OCI-LY3 (cell line): ENCODE data around the gene PDK2.
A peak's percentile ranks its signal among the peaks of the same experiment; 100 is the strongest.

ENCODE experiments used
- H2AFZ ChIP-seq: fragments of 200-600, 300-600 bp; shearing (Covaris generic); 2 replicates; pipeline ENCODE4 v1.6.0; 2014; ENCODE audit warnings: antibody characterized with exemption, low read depth, low read length
- H3K27ac ChIP-seq: fragments of 200-600, 300-600 bp; sonication (generic); 2 replicates; pipeline ENCODE4 v1.5.1; 2014; ENCODE audit warnings: mild to moderate bottlenecking, low read length, moderate library complexity, mixed read lengths
- H3K27me3 ChIP-seq: fragments of 200-600, 300-600 bp; sonication (generic); 2 replicates; pipeline ENCODE4 v1.6.1; 2014; ENCODE audit warnings: low read depth, low read length, mixed read lengths
- H3K36me3 ChIP-seq: fragments of 200-600, 300-600 bp; sonication (generic); replicated peaks from 2 replicates; pipeline ENCODE3; 2014; ENCODE audit warnings: low read depth, low read length, mixed read lengths
- H3K4me1 ChIP-seq: fragments of 300-600, 200-600 bp; sonication (generic); 2 replicates; pipeline ENCODE4 v1.6.1; 2014; ENCODE audit warnings: low read length, mixed read lengths
- H3K4me2 ChIP-seq: fragments of 200-600, 300-600 bp; sonication (generic); 2 replicates; pipeline ENCODE4 v1.6.1; 2014; ENCODE audit warnings: low read length, mixed read lengths
- H3K4me3 ChIP-seq: fragments of 300-600, 200-600 bp; sonication (generic); 2 replicates; pipeline ENCODE4 v1.5.1; 2014; ENCODE audit warnings: antibody characterized with exemption, mild to moderate bottlenecking, low read length, moderate library complexity
- H3K79me2 ChIP-seq: fragments of 300-600, 200-600 bp; shearing (Covaris generic); 2 replicates; pipeline ENCODE4 v1.6.1; 2014; ENCODE audit warnings: mild to moderate bottlenecking, low read length, mixed read lengths
- H3K9ac ChIP-seq: fragments of 300-600, 200-600 bp; shearing (Covaris generic); 2 replicates; pipeline ENCODE4 v1.6.0; 2014; ENCODE audit warnings: mild to moderate bottlenecking, low read length, moderate library complexity
- H3K9me3 ChIP-seq: fragments of 200-600, 300-600 bp; shearing (Covaris generic); 2 replicates; pipeline ENCODE4 v1.6.1; 2014; ENCODE audit warnings: low read length, mixed read lengths; ENCODE audit not compliant: insufficient read depth
- H4K20me1 ChIP-seq: fragments of 200-600, 300-600 bp; sonication (generic); 2 replicates; pipeline ENCODE4 v1.6.1; 2016; ENCODE audit warnings: low read length, mixed read lengths; ENCODE audit not compliant: insufficient read depth
- CTCF ChIP-seq: fragments of 200-600, 300-600 bp; sonication (generic); IDR thresholded peaks from 2 replicates; pipeline ENCODE4 v1.5.1; 2014; ENCODE audit warnings: antibody characterized with exemption, low read length, low read depth
- EZH2phosphoT487 ChIP-seq: fragments of 200-600 bp; shearing (Covaris generic); IDR thresholded peaks from 2 replicates; pipeline ENCODE4 v1.6.1; 2018; ENCODE audit warnings: antibody characterized with exemption, mixed run types, low read depth

The PDK2 gene

GRCh38 chr17:50139950-50140885 is 45.1 kb downstream of the PDK2 start:
- no peak overlapping the region for H2AFZ ChIP-seq
- H3K4me2 ChIP-seq = no peak overlapping the region
- H3K36me3 ChIP-seq = peaks cover 93% of the 10 kb centered on the region
- H3K9me3 ChIP-seq = no peaks in the 10 kb centered on the region
- no peaks in the 10 kb centered on the region for H3K27me3 ChIP-seq
- peak overlapping the region; percentile 59 for H3K27ac ChIP-seq
- peaks cover 99% of the 10 kb centered on the region for H4K20me1 ChIP-seq
- no peak overlapping the region for H3K9ac ChIP-seq
- no peak overlapping the region for H3K4me3 ChIP-seq
- peaks cover 65% of the 10 kb centered on the region for H3K4me1 ChIP-seq
- H3K79me2 ChIP-seq = peaks cover 83% of the 10 kb centered on the region
- TF ChIP-seq EZH2phosphoT487 (no peak), CTCF (peak; percentile 73)

- Histone ChIP-seq H3K4me3 (no peak overlapping the region), H3K27me3 (no peaks in the 10 kb centered on the region), H3K9me3 (no peaks in the 10 kb centered on the region), H3K4me2 (no peak overlapping the region), H3K27ac (peak overlapping the region; percentile 39; the same call in 1 of the 2 replicates), H2AFZ (no peak overlapping the region), H3K36me3 (peaks cover 95% of the 10 kb centered on the region), H3K4me1 (peaks cover 74% of the 10 kb centered on the region), H4K20me1 (peaks cover 99% of the 10 kb centered on the region), H3K9ac (no peak overlapping the region), H3K79me2 (peaks cover 93% of the 10 kb centered on the region)
- no peak for TF ChIP-seq CTCF
- TF ChIP-seq EZH2phosphoT487 = no peak
Measured at GRCh38 chr17:50141026-50141744, 46.0 kb downstream of the PDK2 start.

- Histone ChIP-seq H3K27me3 (no peaks in the 10 kb centered on the region), H3K4me1 (peaks cover 80% of the 10 kb centered on the region), H3K27ac (0 out of 2 replicates have a peak overlapping the region, but pooled peaks have one; percentile 16), H3K9ac (no peak overlapping the region), H3K4me3 (no peak overlapping the region), H4K20me1 (peaks cover 99% of the 10 kb centered on the region), H3K79me2 (peaks cover 98% of the 10 kb centered on the region), H3K4me2 (no peak overlapping the region), H2AFZ (no peak overlapping the region), H3K36me3 (peaks cover 95% of the 10 kb centered on the region), H3K9me3 (no peaks in the 10 kb centered on the region)
- TF ChIP-seq EZH2phosphoT487 = no peak
- TF ChIP-seq CTCF = no peak
Measured at GRCh38 chr17:50141745-50142110, 46.6 kb downstream of the PDK2 start.
